Medulla oblongata (tissue), 1 donor: ENCODE measurements around the gene PPFIBP1.
"Not testable (repeated sequence)": the region's sequence is repeated elsewhere in the genome, so short reads cannot be mapped to it uniquely, and the experiment has no call there.

Experiments
- DNase-seq: peaks from one replicate; pipeline ENCODE4 v3.0.0-alpha.2; 2015; ENCODE audit errors: extremely low spot score

Gene PPFIBP1

GRCh38 chr12:27542628-27543027 lies 18.6 kb downstream of the PPFIBP1 start:
- no peak for DNase-seq

GRCh38 chr12:27544858-27545257 lies 20.9 kb downstream of the PPFIBP1 start:
- not testable (repeated sequence) for DNase-seq

GRCh38 chr12:27545665-27546064 lies 21.7 kb downstream of the PPFIBP1 start:
- no peak for DNase-seq

- no peak for DNase-seq
Observed at GRCh38 chr12:27547592-27547991, 23.6 kb downstream of the PPFIBP1 start.

- no peak for DNase-seq
Observed at GRCh38 chr12:27548301-27549199, 24.5 kb downstream of the PPFIBP1 start.

GRCh38 chr12:27549236-27549800 lies 25.3 kb downstream of the PPFIBP1 start:
- DNase-seq = no peak

GRCh38 chr12:27549801-27550652 lies 26.0 kb downstream of the PPFIBP1 start:
- peak; percentile 66 for DNase-seq

GRCh38 chr12:27550653-27550975 lies 26.6 kb downstream of the PPFIBP1 start:
- no peak for DNase-seq

- DNase-seq = peak; percentile 35
Observed at GRCh38 chr12:27551172-27551840, 27.3 kb downstream of the PPFIBP1 start.

GRCh38 chr12:27552235-27552634 lies 28.2 kb downstream of the PPFIBP1 start:
- DNase-seq = peak; percentile 38

GRCh38 chr12:27552886-27553560 lies 29.0 kb downstream of the PPFIBP1 start:
- peak; percentile 95 for DNase-seq

GRCh38 chr12:27553941-27554340 lies 29.9 kb downstream of the PPFIBP1 start:
- DNase-seq = peak; percentile 34

GRCh38 chr12:27554421-27555186 lies 30.6 kb downstream of the PPFIBP1 start:
- DNase-seq = peak; percentile 86

GRCh38 chr12:27555361-27555760 lies 31.4 kb downstream of the PPFIBP1 start:
- peak; percentile 61 for DNase-seq

- DNase-seq = peak; percentile 51
Observed at GRCh38 chr12:27555925-27556778, 32.1 kb downstream of the PPFIBP1 start.

GRCh38 chr12:27560126-27560525 lies 36.1 kb downstream of the PPFIBP1 start:
- no peak for DNase-seq

- peak; percentile 42 for DNase-seq
Observed at GRCh38 chr12:27561535-27562350, 37.7 kb downstream of the PPFIBP1 start.

- DNase-seq = peak; percentile 25
Observed at GRCh38 chr12:27564612-27565213, 40.7 kb downstream of the PPFIBP1 start.
